ENCODE results near the gene IRF9.

Gene IRF9

GRCh38 chr14:24137529-24138395 lies 23.3 kb upstream of the IRF9 start:
- DNase-seq: no peak
- H3K27me3 Mint-ChIP-seq: no peaks in the 10 kb centered on the region
- peak overlapping the region; percentile 94 for H3K27ac Mint-ChIP-seq
- peaks cover 56% of the 10 kb centered on the region for H3K4me1 Mint-ChIP-seq (ENCODE audit: low read depth)
- H3K9me3 Mint-ChIP-seq: no peaks in the 10 kb centered on the region
- H3K36me3 Mint-ChIP-seq (ENCODE audit: low read depth): peaks cover 59% of the 10 kb centered on the region
- peak overlapping the region; percentile 93 for H3K4me3 Mint-ChIP-seq

GRCh38 chr14:24138396-24139271 lies 22.4 kb upstream of the IRF9 start:
- peak overlapping the region; percentile 98 for H3K4me3 Mint-ChIP-seq
- H3K36me3 Mint-ChIP-seq (ENCODE audit: low read depth): peaks cover 68% of the 10 kb centered on the region
- no peaks in the 10 kb centered on the region for H3K27me3 Mint-ChIP-seq
- H3K27ac Mint-ChIP-seq: peak overlapping the region; percentile 79
- H3K4me1 Mint-ChIP-seq (ENCODE audit: low read depth): peaks cover 60% of the 10 kb centered on the region
- DNase-seq: no peak
- no peaks in the 10 kb centered on the region for H3K9me3 Mint-ChIP-seq

GRCh38 chr14:24139272-24139934 lies 21.7 kb upstream of the IRF9 start:
- H3K36me3 Mint-ChIP-seq (ENCODE audit: low read depth): peaks cover 75% of the 10 kb centered on the region
- no peaks in the 10 kb centered on the region for H3K9me3 Mint-ChIP-seq
- H3K4me3 Mint-ChIP-seq: peak overlapping the region; percentile 98
- DNase-seq: no peak
- peak overlapping the region; percentile 79 for H3K27ac Mint-ChIP-seq
- H3K27me3 Mint-ChIP-seq: no peaks in the 10 kb centered on the region
- H3K4me1 Mint-ChIP-seq (ENCODE audit: low read depth): peaks cover 67% of the 10 kb centered on the region

GRCh38 chr14:24141097-24141880 lies 19.8 kb upstream of the IRF9 start, which contains the start of gene EMC9:
EMC9 (minus strand) TSS chr14:24141591; CDS start chr14:24141304, 287 bp downstream.
- Mint-ChIP-seq H3K36me3 (ENCODE audit: low read depth) (peaks cover 94% of the 10 kb centered on the region), H3K27ac (peak within 1 kb of the TSS; percentile 97), H3K27me3 (no peaks in the 10 kb centered on the region), H3K4me3 (peak within 1 kb of the TSS; percentile 98), H3K9me3 (no peaks in the 10 kb centered on the region), H3K4me1 (ENCODE audit: low read depth) (peaks cover 76% of the 10 kb centered on the region)
- DNase-seq: peak; percentile 99

GRCh38 chr14:24143511-24143910 lies 17.6 kb upstream of the IRF9 start:
- H3K27me3 Mint-ChIP-seq: no peaks in the 10 kb centered on the region
- no peak overlapping the region for H3K4me3 Mint-ChIP-seq
- H3K27ac Mint-ChIP-seq: peak overlapping the region; percentile 98
- DNase-seq: no peak
- H3K9me3 Mint-ChIP-seq: no peaks in the 10 kb centered on the region
- peaks cover 61% of the 10 kb centered on the region for H3K4me1 Mint-ChIP-seq (ENCODE audit: low read depth)
- peaks cover 88% of the 10 kb centered on the region for H3K36me3 Mint-ChIP-seq (ENCODE audit: low read depth)

- no peak for DNase-seq
- Mint-ChIP-seq H3K4me1 (ENCODE audit: low read depth) (peaks cover 61% of the 10 kb centered on the region), H3K36me3 (ENCODE audit: low read depth) (peaks cover 88% of the 10 kb centered on the region), H3K4me3 (peak overlapping the region; percentile 90), H3K27ac (peak overlapping the region; percentile 98), H3K9me3 (no peaks in the 10 kb centered on the region), H3K27me3 (no peaks in the 10 kb centered on the region)
Observed at GRCh38 chr14:24144451-24144850, 16.6 kb upstream of the IRF9 start.

- Mint-ChIP-seq H3K27ac (peak overlapping the region; percentile 98), H3K27me3 (no peaks in the 10 kb centered on the region)
Observed at GRCh38 chr14:24145219-24145618, 15.8 kb upstream of the IRF9 start.

GRCh38 chr14:24145690-24146452 lies 15.2 kb upstream of the IRF9 start:
- H3K36me3 Mint-ChIP-seq (ENCODE audit: low read depth): peaks cover 90% of the 10 kb centered on the region
- DNase-seq: no peak
- H3K27me3 Mint-ChIP-seq: no peaks in the 10 kb centered on the region
- H3K27ac Mint-ChIP-seq: peak overlapping the region; percentile 98
- H3K9me3 Mint-ChIP-seq: no peaks in the 10 kb centered on the region
- H3K4me3 Mint-ChIP-seq: peak overlapping the region; percentile 90
- peaks cover 69% of the 10 kb centered on the region for H3K4me1 Mint-ChIP-seq (ENCODE audit: low read depth)

More at GRCh38 chr14:24145219-24145618, 15.8 kb upstream of the IRF9 start:
- Mint-ChIP-seq H3K36me3 (ENCODE audit: low read depth) (peaks cover 90% of the 10 kb centered on the region), H3K4me1 (ENCODE audit: low read depth) (peaks cover 63% of the 10 kb centered on the region), H3K9me3 (no peaks in the 10 kb centered on the region), H3K4me3 (peak overlapping the region; percentile 90)
- no peak for DNase-seq

- peak; percentile 91 for DNase-seq
- peaks cover 92% of the 10 kb centered on the region for H3K36me3 Mint-ChIP-seq (ENCODE audit: low read depth)
Observed at GRCh38 chr14:24146453-24146977, 14.6 kb upstream of the IRF9 start, which contains the start of gene PSME2. PSME2 (minus strand) TSS chr14:24146610; CDS start chr14:24146581, 29 bp downstream.

GRCh38 chr14:24146978-24147760 lies 13.9 kb upstream of the IRF9 start, which contains the start of gene RNF31:
RNF31 (plus strand) TSS chr14:24147498; CDS start chr14:24147699, 201 bp downstream.
- Mint-ChIP-seq H3K4me3 (peak within 1 kb of the TSS; percentile 90), H3K4me1 (ENCODE audit: low read depth) (peaks cover 67% of the 10 kb centered on the region), H3K27me3 (no peaks in the 10 kb centered on the region), H3K27ac (peak within 1 kb of the TSS; percentile 98), H3K36me3 (ENCODE audit: low read depth) (peaks cover 93% of the 10 kb centered on the region), H3K9me3 (no peaks in the 10 kb centered on the region)
- DNase-seq: peak; percentile 96

More at GRCh38 chr14:24146453-24146977, 14.6 kb upstream of the IRF9 start, which contains the start of gene PSME2:
- Mint-ChIP-seq H3K27ac (peak within 1 kb of the TSS; percentile 98), H3K4me1 (ENCODE audit: low read depth) (peaks cover 72% of the 10 kb centered on the region), H3K9me3 (no peaks in the 10 kb centered on the region), H3K27me3 (no peaks in the 10 kb centered on the region), H3K4me3 (peak within 1 kb of the TSS; percentile 90)

- H3K4me1 Mint-ChIP-seq (ENCODE audit: low read depth): peaks cover 62% of the 10 kb centered on the region
- H3K4me3 Mint-ChIP-seq: peak overlapping the region; percentile 90
- no peaks in the 10 kb centered on the region for H3K27me3 Mint-ChIP-seq
Observed at GRCh38 chr14:24147761-24148428, 13.2 kb upstream of the IRF9 start.

More at GRCh38 chr14:24147761-24148428, 13.2 kb upstream of the IRF9 start:
- DNase-seq: no peak
- Mint-ChIP-seq H3K36me3 (ENCODE audit: low read depth) (peaks cover 92% of the 10 kb centered on the region), H3K9me3 (no peaks in the 10 kb centered on the region), H3K27ac (peak overlapping the region; percentile 93)
